H7 (cell line): ENCODE measurements around the gene RTN3. TPM values are rescaled to one million over a fixed set of nuclear protein-coding genes. Genes with fewer than 3 reads are reported as not detected.
A peak's percentile ranks its signal among the peaks of the same experiment; 100 is the strongest.
"Not testable (repeated sequence)": the region's sequence is repeated elsewhere in the genome, so short reads cannot be mapped to it uniquely, and the experiment has no call there.

Experiments
- DNase-seq: peaks from one replicate; pipeline ENCODE4 v3.0.0; 2012
- H3K27me3 ChIP-seq: 2 replicates; pipeline ENCODE4 v1.6.0; 2011; ENCODE audit warnings: mild to moderate bottlenecking, low read length; ENCODE audit not compliant: control insufficient read depth, insufficient read depth
- H3K36me3 ChIP-seq: replicated peaks from 2 replicates; pipeline ENCODE4 v1.5.1; 2011; ENCODE audit warnings: low read length; ENCODE audit not compliant: control insufficient read depth, insufficient read depth
- H3K4me3 ChIP-seq: 2 replicates; pipeline ENCODE4 v1.5.1; 2011; ENCODE audit warnings: low read depth, mild to moderate bottlenecking, control low read depth, low read length, moderate library complexity; ENCODE audit not compliant: insufficient read depth
- total RNA-seq: library from RNA; depleted of rRNA; stranded (reverse); fragments of >200 nt; shearing (Covaris generic); gene quantifications from 2 replicates; pipeline ENCODE4 v1.2.3, GENCODE V29; 2014; rRNA removed

The RTN3 gene, protein sequence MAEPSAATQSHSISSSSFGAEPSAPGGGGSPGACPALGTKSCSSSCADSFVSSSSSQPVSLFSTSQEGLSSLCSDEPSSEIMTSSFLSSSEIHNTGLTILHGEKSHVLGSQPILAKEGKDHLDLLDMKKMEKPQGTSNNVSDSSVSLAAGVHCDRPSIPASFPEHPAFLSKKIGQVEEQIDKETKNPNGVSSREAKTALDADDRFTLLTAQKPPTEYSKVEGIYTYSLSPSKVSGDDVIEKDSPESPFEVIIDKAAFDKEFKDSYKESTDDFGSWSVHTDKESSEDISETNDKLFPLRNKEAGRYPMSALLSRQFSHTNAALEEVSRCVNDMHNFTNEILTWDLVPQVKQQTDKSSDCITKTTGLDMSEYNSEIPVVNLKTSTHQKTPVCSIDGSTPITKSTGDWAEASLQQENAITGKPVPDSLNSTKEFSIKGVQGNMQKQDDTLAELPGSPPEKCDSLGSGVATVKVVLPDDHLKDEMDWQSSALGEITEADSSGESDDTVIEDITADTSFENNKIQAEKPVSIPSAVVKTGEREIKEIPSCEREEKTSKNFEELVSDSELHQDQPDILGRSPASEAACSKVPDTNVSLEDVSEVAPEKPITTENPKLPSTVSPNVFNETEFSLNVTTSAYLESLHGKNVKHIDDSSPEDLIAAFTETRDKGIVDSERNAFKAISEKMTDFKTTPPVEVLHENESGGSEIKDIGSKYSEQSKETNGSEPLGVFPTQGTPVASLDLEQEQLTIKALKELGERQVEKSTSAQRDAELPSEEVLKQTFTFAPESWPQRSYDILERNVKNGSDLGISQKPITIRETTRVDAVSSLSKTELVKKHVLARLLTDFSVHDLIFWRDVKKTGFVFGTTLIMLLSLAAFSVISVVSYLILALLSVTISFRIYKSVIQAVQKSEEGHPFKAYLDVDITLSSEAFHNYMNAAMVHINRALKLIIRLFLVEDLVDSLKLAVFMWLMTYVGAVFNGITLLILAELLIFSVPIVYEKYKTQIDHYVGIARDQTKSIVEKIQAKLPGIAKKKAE
- total RNA-seq, result 109 and 142 TPM in 2 replicates

DNA sequence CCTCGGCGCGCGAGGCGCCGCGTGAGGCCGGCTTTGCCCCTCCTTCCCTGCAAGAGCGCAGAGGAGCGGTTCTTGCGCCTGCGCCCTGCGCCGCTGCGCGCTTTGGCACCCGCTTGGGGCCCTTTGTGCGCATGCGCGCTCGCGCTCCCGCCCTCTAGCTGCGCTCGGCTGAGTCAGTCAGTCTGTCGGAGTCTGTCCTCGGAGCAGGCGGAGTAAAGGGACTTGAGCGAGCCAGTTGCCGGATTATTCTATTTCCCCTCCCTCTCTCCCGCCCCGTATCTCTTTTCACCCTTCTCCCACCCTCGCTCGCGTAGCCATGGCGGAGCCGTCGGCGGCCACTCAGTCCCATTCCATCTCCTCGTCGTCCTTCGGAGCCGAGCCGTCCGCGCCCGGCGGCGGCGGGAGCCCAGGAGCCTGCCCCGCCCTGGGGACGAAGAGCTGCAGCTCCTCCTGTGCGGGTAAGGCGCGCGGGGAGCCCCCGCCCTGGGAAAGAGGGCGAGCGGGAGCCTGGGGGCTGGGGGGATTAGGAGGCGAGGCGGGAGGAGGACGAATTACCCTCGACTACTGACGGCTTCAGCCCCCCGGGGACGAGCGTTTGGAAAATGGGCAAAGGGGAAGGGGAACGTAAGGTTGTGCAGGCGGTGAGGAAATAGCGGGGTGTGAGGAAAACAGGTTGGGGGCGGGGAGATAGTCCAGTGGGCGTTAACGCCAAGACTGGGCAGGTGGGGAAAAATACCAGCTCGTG, at the start of gene RTN3:
TSS of gene RTN3 (plus strand) at position 180 of the 745 bp plus-strand sequence. CDS start at position 317, 137 bp downstream.
- Histone ChIP-seq H3K36me3 (no peaks in the 10 kb centered on the region), H3K27me3 (no peaks in the 10 kb centered on the region), H3K4me3 (peak within 1 kb of the TSS; percentile 61)
- DNase-seq, result peak; percentile 99

DNA sequence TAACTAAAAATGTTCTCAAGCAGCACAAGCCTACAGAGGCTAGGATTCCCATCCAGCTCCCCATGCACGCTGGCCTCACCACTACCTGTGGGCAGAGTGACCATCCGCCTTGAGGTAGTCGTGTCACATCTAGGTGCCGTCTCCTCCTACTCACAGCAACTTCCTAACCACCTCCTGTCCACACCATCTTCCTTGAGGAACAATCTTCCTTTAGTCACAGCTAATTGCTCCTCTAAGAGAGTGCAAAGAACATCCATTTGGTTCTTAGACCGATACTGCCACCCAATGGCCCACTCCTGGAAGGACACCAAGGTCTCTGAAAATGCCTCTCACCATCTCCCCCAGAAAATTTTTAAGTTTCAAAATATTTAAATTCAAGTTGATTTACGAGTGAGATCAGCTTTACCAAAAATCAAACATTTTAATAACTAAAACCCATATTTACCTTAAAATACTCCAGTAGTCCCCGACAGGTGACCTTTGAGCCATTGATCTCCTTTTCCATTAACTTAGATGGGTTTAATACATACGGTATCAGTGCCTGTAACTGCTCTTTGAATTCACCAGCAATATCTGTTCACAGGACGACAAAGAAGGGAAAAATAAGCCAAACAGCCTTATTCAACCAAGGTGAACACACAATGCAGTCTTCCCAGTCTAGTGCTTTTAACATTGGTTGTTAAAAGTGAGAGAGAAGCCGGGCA, 45.4 kb upstream of the RTN3 start:
- Histone ChIP-seq H3K4me3 (no peak overlapping the region), H3K36me3 (peaks cover 13% of the 10 kb centered on the region), H3K27me3 (no peaks in the 10 kb centered on the region)
- DNase-seq, result peak; percentile 83

DNA sequence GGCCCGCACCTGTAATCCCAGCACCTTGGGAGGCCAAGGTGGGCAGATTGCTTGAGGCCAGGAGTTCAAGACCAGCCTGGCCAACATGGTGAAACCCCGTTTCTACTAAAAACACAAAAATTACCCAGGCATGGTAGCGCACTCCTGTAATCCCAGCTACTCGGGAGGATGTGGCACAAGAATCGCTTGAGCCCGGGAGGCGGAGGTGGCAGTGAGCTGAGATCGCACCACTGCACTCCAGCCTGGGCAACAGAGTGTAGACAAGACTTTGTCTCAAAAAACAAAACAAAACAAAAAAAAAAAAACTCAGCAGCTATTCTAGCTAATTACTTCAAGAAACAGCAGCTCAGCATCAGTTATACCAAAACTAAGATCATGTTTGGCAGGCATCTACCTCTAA, 42.9 kb upstream of the RTN3 start:
- not testable (repeated sequence) for H3K4me3 ChIP-seq, H3K27me3 ChIP-seq, DNase-seq
- H3K36me3 ChIP-seq, result peaks cover 11% of the 10 kb centered on the region

DNA sequence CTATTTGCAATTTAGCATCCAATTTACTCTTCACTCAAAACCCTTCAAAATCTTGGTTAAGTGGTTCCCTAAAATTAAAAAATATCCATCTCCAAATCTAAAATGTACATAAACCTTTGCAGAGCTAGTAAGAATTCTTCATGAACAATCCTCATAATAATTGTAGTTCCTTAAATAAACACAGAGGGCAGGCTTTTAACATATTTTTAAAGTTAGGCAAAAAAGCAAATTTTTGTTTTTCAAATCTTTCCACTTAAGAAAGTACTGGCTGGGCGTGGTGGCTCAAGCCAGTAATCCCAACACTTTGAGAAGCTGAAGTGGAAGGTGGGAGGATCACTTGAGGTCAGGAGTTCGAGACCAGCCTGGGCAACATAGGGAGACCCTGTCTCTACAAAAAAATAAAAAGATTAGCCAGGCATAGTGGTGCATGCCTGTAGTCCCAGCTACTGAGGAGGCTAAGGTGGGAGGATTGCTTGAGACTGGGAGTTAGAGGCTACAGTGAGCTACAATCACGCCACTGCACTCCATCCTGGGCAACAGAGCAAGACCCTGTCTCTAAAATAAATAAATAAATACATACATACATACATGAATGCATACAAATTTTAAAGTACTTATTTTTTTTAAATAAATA, 42.0 kb upstream of the RTN3 start:
- no peak for DNase-seq

DNA sequence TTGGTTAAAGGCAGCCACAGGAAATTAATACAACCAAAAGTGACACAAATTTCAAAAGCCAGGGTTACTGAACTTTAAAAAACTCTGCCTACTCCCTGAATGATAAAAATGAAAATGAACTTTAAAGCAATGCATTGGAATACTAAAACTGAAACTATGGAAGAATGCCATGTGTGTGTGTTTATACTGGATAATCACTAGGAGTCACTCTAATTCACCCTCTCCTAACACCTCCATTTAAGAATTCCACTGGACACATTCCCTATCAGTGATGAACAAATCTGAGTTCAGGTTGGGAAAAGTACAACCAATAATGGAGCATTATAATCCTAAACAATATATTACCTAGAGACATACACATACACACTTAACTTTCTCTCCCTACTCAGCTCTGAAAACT, 39.6 kb upstream of the RTN3 start:
- H3K27me3 ChIP-seq, result no peaks in the 10 kb centered on the region
- no peak overlapping the region for H3K4me3 ChIP-seq
- DNase-seq, result no peak
- H3K36me3 ChIP-seq, result peaks cover 9% of the 10 kb centered on the region

More for the DNA sequence above, 42.0 kb upstream of the RTN3 start:
- H3K27me3 ChIP-seq, result no peaks in the 10 kb centered on the region
- no peak overlapping the region for H3K4me3 ChIP-seq
- H3K36me3 ChIP-seq, result peaks cover 13% of the 10 kb centered on the region

DNA sequence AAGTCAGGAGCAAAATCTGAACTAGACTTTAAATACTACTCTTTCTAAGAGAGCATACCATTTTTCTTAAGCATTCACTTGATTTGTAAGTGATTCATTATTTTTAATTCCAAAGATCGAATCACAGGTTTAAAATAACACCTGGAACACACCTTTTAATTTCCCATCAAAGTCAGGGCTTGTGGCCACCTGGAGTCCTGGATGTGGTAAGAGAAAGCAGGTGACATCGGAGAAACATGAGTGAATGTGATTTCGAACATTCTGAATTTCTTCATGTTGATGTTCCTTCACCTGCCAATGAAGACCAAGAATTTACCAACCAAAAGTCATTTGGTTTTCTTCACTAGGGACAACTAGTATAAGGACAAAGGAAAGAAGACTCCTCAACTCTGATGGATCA, 38.1 kb upstream of the RTN3 start:
- DNase-seq, result no peak
- Histone ChIP-seq H3K36me3 (peaks cover 9% of the 10 kb centered on the region), H3K4me3 (no peak overlapping the region), H3K27me3 (no peaks in the 10 kb centered on the region)

DNA sequence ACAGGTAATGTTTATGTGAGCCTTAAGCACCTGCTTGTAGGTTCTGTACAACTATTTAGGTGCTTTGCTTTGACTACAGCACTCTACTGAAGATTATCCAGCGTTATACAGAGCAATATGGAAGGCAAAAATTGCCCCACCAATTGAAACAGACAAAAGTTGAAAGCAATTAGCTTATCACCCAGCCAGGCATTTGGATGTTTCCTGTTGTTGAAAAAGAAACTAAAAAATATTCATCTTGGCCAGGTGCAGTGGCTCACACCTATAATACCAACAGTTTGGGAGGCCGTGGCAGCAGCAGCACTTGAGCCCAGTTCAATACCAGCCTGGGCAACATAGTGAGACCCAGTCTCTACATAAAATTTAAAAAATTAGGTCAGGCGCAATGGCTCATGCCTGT, 28.6 kb upstream of the RTN3 start:
- no peaks in the 10 kb centered on the region for H3K27me3 ChIP-seq
- DNase-seq, result no peak
- peaks cover 6% of the 10 kb centered on the region for H3K36me3 ChIP-seq
- H3K4me3 ChIP-seq, result no peak overlapping the region

DNA sequence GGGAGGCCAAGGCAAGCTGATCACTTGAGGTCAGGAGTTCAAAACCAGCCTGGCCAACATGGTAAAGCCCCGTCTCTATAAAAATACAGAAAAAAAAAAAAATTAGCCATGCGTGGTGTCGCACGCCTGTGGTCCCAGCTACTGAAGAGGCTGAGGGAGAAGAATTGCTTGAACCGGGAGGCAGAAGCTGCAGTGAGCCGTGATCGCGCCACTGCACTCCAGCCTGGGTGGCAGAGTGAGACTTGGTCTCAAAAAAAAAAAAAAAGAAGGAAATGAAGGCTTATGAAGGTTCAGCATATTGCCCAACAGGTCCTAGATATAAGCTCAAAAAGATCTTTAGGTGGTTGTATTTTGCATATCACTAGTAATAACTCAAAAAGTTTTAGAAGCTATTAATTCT, 20.3 kb upstream of the RTN3 start:
- Histone ChIP-seq H3K27me3 (no peaks in the 10 kb centered on the region), H3K4me3 (no peak overlapping the region), H3K36me3 (peaks cover 3% of the 10 kb centered on the region; the same call in 1 of the 2 replicates)
- no peak for DNase-seq

DNA sequence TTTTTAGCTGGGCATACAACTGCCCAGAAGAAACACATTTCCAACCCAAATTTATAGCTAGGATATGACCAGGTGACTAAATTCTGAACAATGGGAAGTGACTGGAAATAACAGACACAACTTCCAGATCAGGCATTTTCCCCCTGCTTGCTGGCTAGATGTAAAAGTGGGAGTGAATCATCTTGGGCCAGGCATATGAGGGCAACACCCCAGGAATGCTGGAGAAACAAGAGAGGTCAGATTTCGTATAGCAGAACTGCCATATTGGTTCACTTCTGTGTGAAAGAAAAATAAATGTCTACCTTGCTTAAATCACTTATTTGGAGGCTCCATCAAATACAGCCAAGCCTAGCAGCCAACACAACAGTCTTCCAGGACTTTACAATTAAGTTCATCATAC, 17.5 kb upstream of the RTN3 start:
- Histone ChIP-seq H3K27me3 (no peaks in the 10 kb centered on the region), H3K36me3 (no peaks in the 10 kb centered on the region), H3K4me3 (no peak overlapping the region)
- no peak for DNase-seq

DNA sequence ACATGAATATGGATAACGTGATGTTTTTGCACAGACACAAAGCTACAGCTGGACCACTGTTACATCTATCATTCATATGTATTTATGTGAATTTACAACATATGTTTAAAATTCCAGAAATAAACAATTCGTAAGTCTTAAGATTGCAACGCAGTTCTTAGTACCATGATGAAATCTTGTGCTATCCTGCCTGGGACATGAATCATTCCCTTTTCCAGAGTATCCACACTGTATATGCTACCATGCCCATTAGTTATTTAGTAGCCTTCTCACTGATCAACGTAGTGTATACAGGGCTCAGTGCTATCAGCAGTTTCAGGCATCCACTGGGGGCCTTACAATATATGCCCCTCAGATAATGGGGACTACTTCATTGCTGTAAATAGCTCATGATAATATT, 14.4 kb upstream of the RTN3 start:
- Histone ChIP-seq H3K36me3 (no peaks in the 10 kb centered on the region), H3K4me3 (no peak overlapping the region), H3K27me3 (no peaks in the 10 kb centered on the region)
- no peak for DNase-seq

DNA sequence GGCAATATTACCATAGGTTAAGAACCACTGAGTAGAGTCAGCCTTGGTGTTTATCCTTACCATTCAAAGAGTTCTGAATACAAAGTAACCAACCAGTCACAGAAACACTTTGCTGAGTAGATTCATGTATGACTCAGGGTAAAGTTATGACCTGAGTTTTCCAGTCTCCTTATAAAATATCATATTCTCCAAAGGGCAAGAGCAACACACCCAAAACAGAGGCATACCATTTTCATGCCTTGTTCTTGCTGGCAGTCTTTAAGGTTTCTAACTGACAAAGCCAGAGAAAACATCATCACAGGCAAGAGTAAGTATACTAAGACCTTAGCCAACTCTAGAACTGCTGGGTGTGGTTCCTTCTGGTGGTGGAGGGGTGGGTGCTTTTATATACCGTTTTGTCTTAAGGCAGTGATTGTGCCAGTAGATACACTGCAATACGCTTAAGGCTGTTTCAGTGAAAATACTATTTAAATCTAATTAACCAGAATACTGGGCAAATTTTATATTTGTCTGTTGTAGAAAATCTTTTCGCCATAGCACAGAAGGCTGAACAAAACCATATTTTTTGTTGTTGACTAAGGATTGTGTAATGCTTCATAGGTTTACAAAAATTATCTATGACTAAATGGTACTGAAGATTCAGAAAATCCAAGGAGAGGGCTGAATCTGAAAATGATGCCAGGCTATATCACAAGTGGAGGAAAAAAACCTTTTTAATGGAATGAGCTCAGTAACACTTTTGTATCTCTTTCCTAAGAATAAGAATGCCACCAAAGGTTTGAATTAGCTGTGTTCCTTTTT, 13.1 kb upstream of the RTN3 start:
- Histone ChIP-seq H3K27me3 (peaks cover 1% of the 10 kb centered on the region; the same call in 1 of the 2 replicates), H3K36me3 (no peaks in the 10 kb centered on the region), H3K4me3 (no peak overlapping the region)
- no peak for DNase-seq

DNA sequence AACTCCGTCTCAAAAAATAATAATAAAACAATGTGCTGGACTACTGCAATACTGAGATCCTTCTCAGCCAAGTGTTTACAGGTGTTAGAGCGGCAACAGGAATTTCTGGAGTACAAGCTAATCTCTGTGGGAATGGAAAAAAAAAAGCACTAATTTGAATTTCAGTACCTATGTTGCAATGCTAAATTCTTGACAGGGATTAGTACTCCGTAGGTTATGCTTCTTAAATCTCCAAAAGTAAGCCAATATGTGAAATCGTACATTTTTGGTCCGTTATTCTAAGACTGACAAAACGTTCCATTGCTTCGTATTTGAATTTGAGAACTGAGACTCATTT, 11.2 kb upstream of the RTN3 start:
- Histone ChIP-seq H3K36me3 (no peaks in the 10 kb centered on the region), H3K27me3 (peaks cover 1% of the 10 kb centered on the region; the same call in 1 of the 2 replicates), H3K4me3 (peak overlapping the region; percentile 65; the same call in 1 of the 2 replicates)
- DNase-seq, result no peak
